IPS-11a (cell line): ENCODE results near the gene EXOC6.
"Not testable (repeated sequence)": the region's sequence is repeated elsewhere in the genome, so short reads cannot be mapped to it uniquely, and the experiment has no call there.

Experiments used
- H3K4me3 ChIP-seq: one replicate; pipeline ENCODE4 v1.5.1; 2013; ENCODE audit warnings: low read depth, low read length, control low read depth

EXOC6 gene

GRCh38 chr10:92931597-92931996 lies 83.3 kb downstream of the EXOC6 start:
- H3K4me3 ChIP-seq: no peak overlapping the region

- H3K4me3 ChIP-seq: no peak overlapping the region
Observed at GRCh38 chr10:92937876-92938275, 89.6 kb downstream of the EXOC6 start.

DNA sequence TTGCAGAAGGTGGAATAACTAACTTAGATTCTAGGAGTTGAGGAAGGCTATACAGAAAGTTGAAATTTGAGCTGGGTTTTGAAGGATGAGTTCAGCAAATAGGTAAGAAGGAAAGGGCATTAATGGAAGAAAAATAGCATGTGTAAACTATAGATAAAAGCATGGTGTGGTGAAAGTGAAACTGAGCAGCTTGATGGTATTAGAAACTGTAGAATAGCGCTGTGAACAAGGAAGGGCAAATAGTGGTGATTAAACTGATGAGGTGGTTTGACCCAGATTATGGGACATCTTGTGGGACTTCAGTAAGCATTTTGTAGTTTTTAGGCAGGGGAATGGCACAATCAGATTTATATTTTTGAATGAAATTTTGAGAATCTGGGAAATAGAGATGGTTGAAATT lies 90.5 kb downstream of the EXOC6 start:
- no peak overlapping the region for H3K4me3 ChIP-seq

GRCh38 chr10:92942226-92942625 lies 93.9 kb downstream of the EXOC6 start:
- H3K4me3 ChIP-seq: no peak overlapping the region

GRCh38 chr10:92946491-92946890 lies 98.2 kb downstream of the EXOC6 start:
- H3K4me3 ChIP-seq: no peak overlapping the region

DNA sequence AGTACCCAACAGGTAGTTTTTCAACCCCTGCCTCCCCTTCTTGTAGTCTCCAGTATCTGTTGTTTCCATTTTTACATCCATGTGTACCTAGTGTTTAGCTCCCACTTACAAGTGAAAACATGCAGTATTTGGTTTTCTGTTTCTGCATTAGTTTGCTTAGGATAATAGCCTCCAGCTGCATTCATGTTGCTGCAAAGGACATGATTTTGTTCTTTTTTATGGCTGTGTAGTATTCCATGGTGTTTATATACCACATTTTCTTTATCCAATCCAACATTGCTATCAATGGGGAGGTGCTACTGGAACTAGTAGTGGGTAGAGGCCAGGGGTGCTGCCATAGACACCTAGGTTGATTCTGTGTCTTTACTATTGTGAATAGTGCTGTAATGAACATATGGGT lies 104.3 kb downstream of the EXOC6 start:
- H3K4me3 ChIP-seq: not testable (repeated sequence)

DNA sequence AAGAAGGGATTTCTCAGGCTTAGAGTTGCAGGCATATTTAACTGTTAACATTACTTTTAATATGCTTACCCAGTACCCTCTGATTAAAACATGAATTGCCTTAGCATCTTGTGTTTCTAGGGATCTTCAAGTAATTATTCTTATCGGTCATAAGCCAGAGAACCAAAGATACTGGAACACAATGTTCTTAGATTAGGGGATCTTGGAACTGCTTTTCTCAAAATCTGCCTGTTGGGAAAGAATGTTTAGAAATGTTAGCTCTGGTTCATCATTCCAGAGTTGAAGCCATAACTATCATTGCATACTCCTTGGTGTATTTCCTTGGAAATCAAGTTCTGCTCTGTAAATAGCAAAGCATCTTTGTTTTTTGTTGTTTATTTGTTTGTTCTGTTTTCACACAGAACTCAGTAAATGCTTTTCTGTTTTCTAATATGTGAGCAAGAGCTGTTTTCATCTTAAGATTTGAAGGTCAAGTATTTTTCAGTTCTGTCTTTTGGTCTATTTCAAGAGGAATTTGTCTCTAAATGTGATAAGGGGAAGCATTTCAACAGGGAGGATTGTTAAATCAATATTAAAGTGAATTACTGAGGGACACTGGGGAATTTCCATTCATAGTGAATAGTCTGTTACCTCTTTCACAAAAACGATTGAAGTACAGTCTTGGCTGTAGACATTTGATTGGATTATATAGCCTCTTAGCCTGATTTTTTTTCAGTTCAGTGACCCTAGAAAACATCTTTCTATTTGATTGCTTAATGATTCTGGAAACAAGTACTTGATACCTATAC lies 109.1 kb downstream of the EXOC6 start:
- H3K4me3 ChIP-seq: no peak overlapping the region

DNA sequence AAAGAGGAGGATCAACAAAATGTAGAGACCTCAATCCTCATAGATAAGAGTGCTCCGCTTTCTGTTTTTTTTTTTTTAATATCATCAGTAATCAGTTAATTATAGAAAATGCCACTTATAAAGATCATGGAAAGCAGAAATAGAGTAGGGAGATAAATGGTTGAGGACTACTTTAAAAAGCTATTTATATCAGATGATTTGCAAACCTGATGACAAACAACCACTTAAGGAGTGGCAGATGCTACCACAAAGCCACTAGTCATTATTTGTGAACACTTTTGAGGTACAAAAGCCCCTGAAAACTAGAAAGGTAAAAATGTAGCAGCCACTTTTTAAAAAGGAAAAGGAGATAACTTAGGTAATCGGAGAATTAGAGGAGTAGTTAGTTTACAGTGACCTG lies 113.3 kb downstream of the EXOC6 start:
- H3K4me3 ChIP-seq: no peak overlapping the region

DNA sequence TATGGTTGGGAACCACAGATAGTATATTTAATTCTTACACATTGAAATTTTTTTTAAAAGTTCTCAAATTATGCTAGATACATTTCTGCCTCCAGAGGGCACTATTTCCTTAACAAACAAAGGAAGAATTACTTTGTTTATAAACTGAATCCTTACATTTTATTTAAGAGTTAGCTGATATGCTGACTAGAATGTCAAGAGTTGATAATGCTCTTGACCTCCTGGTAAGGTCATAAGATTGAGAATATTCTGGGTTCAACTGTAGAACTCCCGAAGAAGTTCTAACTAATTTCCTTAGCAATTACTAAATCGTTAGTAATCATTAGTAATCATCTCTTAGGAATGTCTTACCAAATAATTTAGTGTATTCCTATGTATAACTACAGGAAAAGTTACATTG lies 117.0 kb downstream of the EXOC6 start:
- no peak overlapping the region for H3K4me3 ChIP-seq

DNA sequence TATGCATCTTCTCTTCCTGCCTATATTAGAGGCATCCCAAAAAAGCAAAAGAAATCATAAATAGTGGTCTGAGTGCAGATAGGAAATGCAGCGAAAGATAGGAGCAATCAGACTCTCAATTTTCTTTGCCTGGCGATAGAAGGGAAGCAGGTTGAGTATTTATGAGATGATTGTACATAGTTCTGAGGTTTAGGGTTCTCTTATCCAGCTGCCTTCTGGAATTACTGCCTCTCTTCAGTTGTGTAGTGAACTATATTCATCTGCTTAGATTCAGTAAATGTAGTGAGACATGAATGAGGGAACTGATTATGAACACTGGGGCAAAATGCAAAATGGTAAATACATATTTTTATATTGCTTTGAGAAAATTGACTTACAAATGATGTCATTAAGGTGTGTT lies 119.3 kb downstream of the EXOC6 start:
- no peak overlapping the region for H3K4me3 ChIP-seq

GRCh38 chr10:92969151-92969550 lies 120.8 kb downstream of the EXOC6 start:
- H3K4me3 ChIP-seq: no peak overlapping the region

DNA sequence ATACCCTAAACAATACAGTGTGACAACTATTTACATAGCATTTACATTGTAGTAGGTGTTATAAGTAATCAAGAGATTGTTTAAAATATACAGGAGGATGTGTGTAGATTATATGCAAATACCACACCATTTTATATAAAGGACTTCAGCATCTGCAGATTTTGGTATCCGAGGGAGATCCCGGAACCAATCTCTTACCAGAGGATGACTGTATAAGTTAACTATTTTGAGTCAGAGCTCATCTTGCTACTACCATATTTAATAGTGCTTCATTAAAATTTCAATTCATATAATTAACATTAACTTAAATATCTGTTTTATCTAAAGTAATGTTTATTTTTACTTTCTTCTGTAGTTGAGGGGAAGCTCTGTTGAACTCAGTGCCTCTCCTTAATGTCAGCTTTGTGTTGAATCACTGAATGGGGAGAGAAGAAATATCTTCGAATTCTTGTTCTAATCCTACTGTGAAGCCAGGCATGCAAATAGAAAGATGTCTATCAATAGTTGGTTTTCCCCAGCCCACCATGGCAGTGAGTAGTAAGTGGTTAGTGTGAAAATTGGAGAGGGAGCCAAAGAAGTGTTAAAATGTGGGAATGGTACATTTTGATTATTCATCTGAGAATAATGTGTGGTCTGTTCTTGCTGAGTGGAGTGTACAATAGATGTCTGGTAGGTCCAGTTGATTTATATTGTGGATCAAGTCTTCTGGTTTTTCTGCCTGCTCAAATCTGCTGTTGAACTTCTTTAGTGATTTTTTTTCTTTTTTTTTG lies 122.2 kb downstream of the EXOC6 start:
- H3K4me3 ChIP-seq: no peak overlapping the region

- H3K4me3 ChIP-seq: no peak overlapping the region
Observed at GRCh38 chr10:92972066-92972870, 123.9 kb downstream of the EXOC6 start.

DNA sequence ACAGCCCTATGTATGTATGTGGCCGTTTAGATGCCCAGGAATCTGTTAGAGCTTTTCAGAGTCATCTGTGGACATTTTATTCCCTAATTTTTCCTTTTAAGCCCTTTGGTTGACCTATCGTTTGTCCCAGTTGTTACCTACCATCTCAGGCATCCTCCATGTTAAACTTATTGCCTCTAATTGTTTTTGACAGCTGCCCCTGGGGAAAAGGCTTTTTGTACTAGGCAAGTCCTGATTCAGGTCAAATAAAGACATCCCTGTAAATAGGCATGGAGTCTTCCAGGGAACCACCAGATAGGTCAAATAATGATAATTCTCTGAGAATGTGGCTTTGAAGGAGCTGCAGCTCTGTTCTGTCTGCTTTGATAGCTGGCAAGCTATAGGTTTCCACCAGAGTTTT lies 124.6 kb downstream of the EXOC6 start:
- no peak overlapping the region for H3K4me3 ChIP-seq

GRCh38 chr10:92976278-92976677 lies 128.0 kb downstream of the EXOC6 start:
- H3K4me3 ChIP-seq: not testable (repeated sequence)

- no peak overlapping the region for H3K4me3 ChIP-seq
Observed at GRCh38 chr10:92989250-92989649, 140.9 kb downstream of the EXOC6 start.

- no peak overlapping the region for H3K4me3 ChIP-seq
Observed at GRCh38 chr10:92990615-92991014, 142.3 kb downstream of the EXOC6 start.

- H3K4me3 ChIP-seq: no peak overlapping the region
Observed at GRCh38 chr10:92991513-92991912, 143.2 kb downstream of the EXOC6 start.

- no peak overlapping the region for H3K4me3 ChIP-seq
Observed at GRCh38 chr10:92993699-92994272, 145.5 kb downstream of the EXOC6 start.

GRCh38 chr10:92995509-92995908 lies 147.2 kb downstream of the EXOC6 start:
- H3K4me3 ChIP-seq: no peak overlapping the region

- H3K4me3 ChIP-seq: no peak overlapping the region
Observed at GRCh38 chr10:92997620-92998019, 149.3 kb downstream of the EXOC6 start.
